GM23338 (cell line): ENCODE data around the gene BACE2. TPM values are rescaled to one million over a fixed set of nuclear protein-coding genes. Genes with fewer than 3 reads are reported as not detected.

Source experiments
- ATAC-seq: fragments of 200-7000 bp; cut with Tn5 transposase; 3 replicates; pipeline ENCODE4 v1.9.1; 2020
- DNase-seq: peaks from one replicate; pipeline ENCODE4 v3.0.0-alpha.2; 2015; ENCODE audit warnings: low spot score
- H2AFZ ChIP-seq: fragments of 200-600 bp; sonication (generic); 2 replicates; pipeline ENCODE4 v1.8.0; 2016; ENCODE audit warnings: antibody characterized with exemption, mild to moderate bottlenecking, moderate library complexity
- H3F3A ChIP-seq: fragments of 200-600 bp; sonication (generic); replicated peaks from 2 replicates; pipeline ENCODE4 v1.8.0; 2017; ENCODE audit warnings: antibody characterized with exemption, mixed run types, low read depth
- H3K27ac ChIP-seq: fragments of 200-600 bp; sonication (generic); 2 replicates; pipeline ENCODE4 v1.6.1; 2016; ENCODE audit warnings: low read depth
- H3K27me3 ChIP-seq: fragments of 200-600 bp; sonication (generic); 2 replicates; pipeline ENCODE4 v1.8.0; 2016; ENCODE audit warnings: mild to moderate bottlenecking, mixed run types, moderate library complexity; ENCODE audit not compliant: insufficient read depth
- H3K36me3 ChIP-seq: fragments of 200-600 bp; sonication (generic); 2 replicates; pipeline ENCODE4 v1.8.0; 2016; ENCODE audit warnings: mild to moderate bottlenecking; ENCODE audit not compliant: insufficient read depth
- H3K4me1 ChIP-seq: fragments of 200-600 bp; sonication (generic); 2 replicates; pipeline ENCODE4 v1.8.0; 2016; ENCODE audit warnings: mild to moderate bottlenecking, moderate library complexity; ENCODE audit not compliant: insufficient read depth
- H3K4me2 ChIP-seq: fragments of 200-600 bp; sonication (generic); 2 replicates; pipeline ENCODE4 v1.7.1; 2017; ENCODE audit warnings: mixed run types
- H3K4me3 ChIP-seq: fragments of 200-600 bp; sonication (generic); 2 replicates; pipeline ENCODE4 v1.6.1; 2016; ENCODE audit warnings: mixed run types
- H3K79me2 ChIP-seq: fragments of 200-600 bp; sonication (generic); replicated peaks from 2 replicates; pipeline ENCODE4 v1.8.0; 2017; ENCODE audit warnings: mild to moderate bottlenecking; ENCODE audit not compliant: insufficient read depth
- H3K9me2 ChIP-seq: fragments of 200-600 bp; sonication (generic); 2 replicates; pipeline ENCODE4 v1.8.0; 2017; ENCODE audit not compliant: insufficient read depth
- H4K20me1 ChIP-seq: fragments of 200-600 bp; sonication (generic); replicated peaks from 2 replicates; pipeline ENCODE4 v1.8.0; 2017; ENCODE audit warnings: mild to moderate bottlenecking; ENCODE audit not compliant: insufficient read depth
- H3K27ac Mint-ChIP-seq: 2 replicates; pipeline ENCODE4 v1.8.0; 2020; ENCODE audit warnings: inconsistent platforms, mild to moderate bottlenecking, moderate library complexity, mixed read lengths
- H3K27me3 Mint-ChIP-seq: 3 replicates; pipeline ENCODE4 v1.8.0; 2022; ENCODE audit warnings: low read depth, mild to moderate bottlenecking, moderate library complexity, mixed read lengths, inconsistent platforms; ENCODE audit not compliant: insufficient read depth, poor library complexity
- H3K36me3 Mint-ChIP-seq: 3 replicates; pipeline ENCODE4 v1.8.0; 2021; ENCODE audit warnings: low read depth, mild to moderate bottlenecking, inconsistent platforms, moderate library complexity, mixed read lengths
- H3K4me1 Mint-ChIP-seq: 3 replicates; pipeline ENCODE4 v1.8.0; 2020; ENCODE audit warnings: mild to moderate bottlenecking, inconsistent platforms, mixed read lengths
- H3K4me3 Mint-ChIP-seq: 3 replicates; pipeline ENCODE4 v1.8.0; 2021; ENCODE audit warnings: moderate library complexity, mild to moderate bottlenecking, inconsistent platforms, mixed read lengths
- H3K9me3 Mint-ChIP-seq: 3 replicates; pipeline ENCODE4 v1.8.0; 2020; ENCODE audit warnings: moderate library complexity, mild to moderate bottlenecking, inconsistent platforms, mixed read lengths
- CREB1 ChIP-seq: fragments of 250-450 bp; sonication (Bioruptor Pico); IDR thresholded peaks from 2 replicates; pipeline ENCODE4 v1.5.0; 2020; ENCODE audit warnings: low read depth, mild to moderate bottlenecking, moderate library complexity
- CTCF ChIP-seq, 2 experiments: fragments of 200-600 bp in 1 of 2; sonication (generic) in 1 of 2; conservative IDR thresholded peaks; 2 replicates each; pipeline versions ENCODE4 v1.5.1 to v1.6.1; 2016 to 2017; ENCODE audit warnings: antibody characterized with exemption in 2 of 2, low read depth in 2 of 2, mild to moderate bottlenecking in 2 of 2, moderate library complexity in 1 of 2
- ETS1 ChIP-seq: IDR thresholded peaks from 2 replicates; pipeline ENCODE4 v1.6.1; 2016; ENCODE audit warnings: antibody characterized with exemption
- EZH2 ChIP-seq: fragments of 200-600 bp; sonication (generic); IDR thresholded peaks from one replicate; pipeline ENCODE4 v1.8.0; 2017; ENCODE audit warnings: antibody characterized with exemption, mild to moderate bottlenecking, low read depth; ENCODE audit not compliant: unreplicated experiment
- EZH2phosphoT487 ChIP-seq: fragments of 200-600 bp; sonication (generic); IDR thresholded peaks from one replicate; pipeline ENCODE4 v1.8.1; 2018; ENCODE audit warnings: antibody characterized with exemption; ENCODE audit not compliant: unreplicated experiment
- JUNB ChIP-seq: IDR thresholded peaks from one replicate; pipeline ENCODE4 v1.6.1; 2016; ENCODE audit warnings: antibody characterized with exemption; ENCODE audit not compliant: unreplicated experiment
- NANOG ChIP-seq: IDR thresholded peaks from 2 replicates; pipeline ENCODE4 v1.6.1; 2016; ENCODE audit warnings: antibody characterized with exemption, borderline replicate concordance
- POLR2AphosphoS5 ChIP-seq: IDR thresholded peaks from 2 replicates; pipeline ENCODE4 v1.6.1; 2016; ENCODE audit warnings: antibody characterized with exemption, low read depth
- STAT1 ChIP-seq: IDR thresholded peaks from one replicate; pipeline ENCODE4 v1.6.1; 2016; ENCODE audit warnings: antibody characterized with exemption; ENCODE audit not compliant: unreplicated experiment
- ZNF114 ChIP-seq: fragments of 250-450 bp; sonication (Bioruptor Pico); IDR thresholded peaks from 2 replicates; pipeline ENCODE4 v1.5.0; 2020; ENCODE audit warnings: mild to moderate bottlenecking, moderate library complexity
- ZNF331 ChIP-seq: fragments of 250-450 bp; sonication (Bioruptor Pico); IDR thresholded peaks from 2 replicates; pipeline ENCODE4 v1.5.0; 2020; ENCODE audit warnings: low read depth, mild to moderate bottlenecking, moderate library complexity
- ZNF462 ChIP-seq: fragments of 250-450 bp; sonication (Bioruptor Pico); IDR thresholded peaks from 2 replicates; pipeline ENCODE4 v1.5.0; 2020; ENCODE audit warnings: mild to moderate bottlenecking, moderate library complexity
- polyA plus RNA-seq: library from polyadenylated mRNA; unstranded; fragments of >200 nt; fragmentation: Nextera tagmentation; extraction: Ambion mirVana; gene quantifications from 2 replicates; pipeline ENCODE4 v1.2.1, GENCODE V29; 2016
- total RNA-seq: library from RNA; depleted of rRNA; stranded (reverse); fragments of >200 nt; shearing (Covaris generic); gene quantifications from 2 replicates; pipeline ENCODE4 v1.2.3, GENCODE V29; 2014
- TF ChIP-seq, protein P1 (sequence below): IDR thresholded peaks from one replicate; pipeline ENCODE4 v1.6.1; 2018; ENCODE audit warnings: antibody characterized with exemption; ENCODE audit not compliant: unreplicated experiment

BACE2 gene
- total and polyA plus RNA-seq, 2 experiments from 2014 or later, result 3.5 to 6.8 TPM

- Histone ChIP-seq H3K9me2 (no peaks in the 10 kb centered on the region), H2AFZ (no peak overlapping the region), H3K36me3 (no peaks in the 10 kb centered on the region), H3K4me2 (no peak overlapping the region), H3K4me3 (no peak overlapping the region), H3K4me1 (no peaks in the 10 kb centered on the region), H3K79me2 (no peaks in the 10 kb centered on the region), H3F3A (no peaks in the 10 kb centered on the region), H3K27ac (no peak overlapping the region), H4K20me1 (no peaks in the 10 kb centered on the region), H3K27me3 (no peaks in the 10 kb centered on the region)
- H3K4me1 Mint-ChIP-seq, result peaks cover 9% of the 10 kb centered on the region
- no peak overlapping the region for H3K4me3 Mint-ChIP-seq
- peaks cover 8% of the 10 kb centered on the region for H3K27me3 Mint-ChIP-seq
- TF ChIP-seq EZH2phosphoT487, result no peak
- TF ChIP-seq, protein P1, sequence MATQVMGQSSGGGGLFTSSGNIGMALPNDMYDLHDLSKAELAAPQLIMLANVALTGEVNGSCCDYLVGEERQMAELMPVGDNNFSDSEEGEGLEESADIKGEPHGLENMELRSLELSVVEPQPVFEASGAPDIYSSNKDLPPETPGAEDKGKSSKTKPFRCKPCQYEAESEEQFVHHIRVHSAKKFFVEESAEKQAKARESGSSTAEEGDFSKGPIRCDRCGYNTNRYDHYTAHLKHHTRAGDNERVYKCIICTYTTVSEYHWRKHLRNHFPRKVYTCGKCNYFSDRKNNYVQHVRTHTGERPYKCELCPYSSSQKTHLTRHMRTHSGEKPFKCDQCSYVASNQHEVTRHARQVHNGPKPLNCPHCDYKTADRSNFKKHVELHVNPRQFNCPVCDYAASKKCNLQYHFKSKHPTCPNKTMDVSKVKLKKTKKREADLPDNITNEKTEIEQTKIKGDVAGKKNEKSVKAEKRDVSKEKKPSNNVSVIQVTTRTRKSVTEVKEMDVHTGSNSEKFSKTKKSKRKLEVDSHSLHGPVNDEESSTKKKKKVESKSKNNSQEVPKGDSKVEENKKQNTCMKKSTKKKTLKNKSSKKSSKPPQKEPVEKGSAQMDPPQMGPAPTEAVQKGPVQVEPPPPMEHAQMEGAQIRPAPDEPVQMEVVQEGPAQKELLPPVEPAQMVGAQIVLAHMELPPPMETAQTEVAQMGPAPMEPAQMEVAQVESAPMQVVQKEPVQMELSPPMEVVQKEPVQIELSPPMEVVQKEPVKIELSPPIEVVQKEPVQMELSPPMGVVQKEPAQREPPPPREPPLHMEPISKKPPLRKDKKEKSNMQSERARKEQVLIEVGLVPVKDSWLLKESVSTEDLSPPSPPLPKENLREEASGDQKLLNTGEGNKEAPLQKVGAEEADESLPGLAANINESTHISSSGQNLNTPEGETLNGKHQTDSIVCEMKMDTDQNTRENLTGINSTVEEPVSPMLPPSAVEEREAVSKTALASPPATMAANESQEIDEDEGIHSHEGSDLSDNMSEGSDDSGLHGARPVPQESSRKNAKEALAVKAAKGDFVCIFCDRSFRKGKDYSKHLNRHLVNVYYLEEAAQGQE, result no peak
- no peak for TF ChIP-seq NANOG
- no peak for TF ChIP-seq ETS1
- no peak for TF ChIP-seq ZNF462 (CRISPR knock-in tag)
- no peak for TF ChIP-seq ZNF331
- no peak for TF ChIP-seq EZH2
- no peak for TF ChIP-seq CREB1 (CRISPR knock-in tag)
- no peak for TF ChIP-seq JUNB
- TF ChIP-seq STAT1, result no peak
- no peak for TF ChIP-seq CTCF (conservative IDR thresholded peaks at IDR 0.05; ENCODE audit: low read depth in 2 of 2)
- TF ChIP-seq POLR2AphosphoS5, result no peak
- TF ChIP-seq ZNF114, result no peak
- ATAC-seq, result no peak
- peak overlapping the region; percentile 49; the same call in 1 of the 2 replicates for H3K27ac Mint-ChIP-seq
- no peak for DNase-seq
- H3K36me3 Mint-ChIP-seq, result peaks cover 7% of the 10 kb centered on the region; the same call in 2 of the 3 replicates
- peaks cover 11% of the 10 kb centered on the region for H3K9me3 Mint-ChIP-seq
Measured at GRCh38 chr21:41176846-41177245, 8.9 kb downstream of the BACE2 start.
